Retinal pigment epithelial cell (primary cell): ENCODE data around the gene ATRNL1.

ENCODE experiments used
- DNase-seq: peaks from one replicate; pipeline ENCODE4 v3.0.0-alpha.2; 2010; ENCODE audit warnings: low read depth
- H3K4me3 ChIP-seq: 2 replicates; pipeline ENCODE4 v1.5.1; 2011; ENCODE audit warnings: mild to moderate bottlenecking, low read length, control low read depth, moderate library complexity
- CTCF ChIP-seq: conservative IDR thresholded peaks from 2 replicates; pipeline ENCODE4 v1.5.1; 2011; ENCODE audit warnings: low read depth, low read length, control low read depth, inconsistent platforms

The ATRNL1 gene

GRCh38 chr10:115674496-115674895, 581.3 kb downstream of the ATRNL1 start:
- no peak for TF ChIP-seq CTCF
- no peak overlapping the region for H3K4me3 ChIP-seq
- peak; percentile 30 for DNase-seq

- H3K4me3 ChIP-seq: no peak overlapping the region
- TF ChIP-seq CTCF: no peak
- DNase-seq: no peak
These were observed 603.6 kb downstream of the ATRNL1 start for GRCh38 chr10:115696747-115697146.

- no peak for TF ChIP-seq CTCF
- no peak for DNase-seq
- no peak overlapping the region for H3K4me3 ChIP-seq
These were observed 612.9 kb downstream of the ATRNL1 start for GRCh38 chr10:115706026-115706425.

- TF ChIP-seq CTCF: peak; percentile 59
- DNase-seq: no peak
These were observed 613.4 kb downstream of the ATRNL1 start for GRCh38 chr10:115706488-115707076.

GRCh38 chr10:115710136-115710535, 617.0 kb downstream of the ATRNL1 start:
- no peak for TF ChIP-seq CTCF
- no peak overlapping the region for H3K4me3 ChIP-seq
- no peak for DNase-seq

More at GRCh38 chr10:115706488-115707076, 613.4 kb downstream of the ATRNL1 start:
- H3K4me3 ChIP-seq: no peak overlapping the region

- no peak for DNase-seq
- no peak overlapping the region for H3K4me3 ChIP-seq
- no peak for TF ChIP-seq CTCF
These were observed 618.1 kb downstream of the ATRNL1 start for GRCh38 chr10:115711306-115711705.

- no peak for TF ChIP-seq CTCF
- no peak for DNase-seq
These were observed 627.0 kb downstream of the ATRNL1 start for GRCh38 chr10:115720121-115720520.

More at GRCh38 chr10:115720121-115720520, 627.0 kb downstream of the ATRNL1 start:
- no peak overlapping the region for H3K4me3 ChIP-seq
